ENCODE results near the gene PLEK. TPM values are rescaled to one million over a fixed set of nuclear protein-coding genes. Genes with fewer than 3 reads are reported as not detected.

The PLEK gene
- total RNA-seq, 2 experiments from 2014 or later: 6.9 to 7.6 TPM

DNA sequence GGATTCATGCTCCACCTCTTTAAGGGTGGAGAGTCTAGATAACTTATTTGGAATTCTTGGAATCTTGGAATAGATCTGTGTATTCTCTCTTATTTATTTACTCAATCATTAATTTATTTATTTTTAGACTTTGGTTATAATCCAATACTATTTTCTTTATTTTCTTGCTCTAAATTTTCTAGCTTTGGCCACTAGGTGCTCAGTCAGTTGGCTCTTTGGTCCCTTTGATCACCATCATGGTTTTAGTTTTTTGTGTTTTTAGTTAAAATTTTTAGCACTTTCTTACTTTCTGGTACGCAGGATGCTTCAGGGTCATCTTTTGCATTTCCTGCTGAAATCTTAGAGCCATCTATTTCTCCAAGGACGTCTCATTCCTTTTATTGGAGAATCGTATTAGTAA is 5.2 kb upstream of the PLEK start:
- H3K27ac Mint-ChIP-seq: no peak overlapping the region
- intact Hi-C loops (cut with micrococcal nuclease): loop anchor here (10.0 kb wide), 1 partner anchor 235 kb away; no protein-coding TSS in a partner anchor
- no peak for DNase-seq
- H3K4me1 Mint-ChIP-seq (ENCODE audit: low read depth): peaks cover 12% of the 10 kb centered on the region
- POLR2A ChIA-PET: no interaction called here
- H3K4me3 Mint-ChIP-seq: no peak overlapping the region
- CTCF ChIA-PET: interaction anchor here (0.7 to 3.4 kb wide), 6 partner anchors 9 to 94 kb away, joined by 3 to 44 read pairs (median 3); no protein-coding TSS in a partner anchor
- no peaks in the 10 kb centered on the region for H3K27me3 Mint-ChIP-seq
- no peaks in the 10 kb centered on the region for H3K9me3 Mint-ChIP-seq
- H3K36me3 Mint-ChIP-seq: no peaks in the 10 kb centered on the region

GRCh38 chr2:68362069-68362468 is 3.0 kb upstream of the PLEK start:
- peak; percentile 87 for DNase-seq
- CTCF ChIA-PET: interaction anchor here (1.0 to 3.4 kb wide), 3 partner anchors 50 to 82 kb away, joined by 3 to 44 read pairs (median 12); no protein-coding TSS in a partner anchor
- Mint-ChIP-seq H3K9me3 (no peaks in the 10 kb centered on the region), H3K4me1 (ENCODE audit: low read depth) (peaks cover 12% of the 10 kb centered on the region), H3K36me3 (no peaks in the 10 kb centered on the region), H3K27me3 (no peaks in the 10 kb centered on the region), H3K4me3 (peak overlapping the region; percentile 48), H3K27ac (no peak overlapping the region)
- POLR2A ChIA-PET: no interaction called here
- intact Hi-C loops (cut with micrococcal nuclease): loop anchor here (1.0 to 2.0 kb wide), 4 partner anchors 25 to 109 kb away; partner anchors contain the start of gene PPP3R1

DNA sequence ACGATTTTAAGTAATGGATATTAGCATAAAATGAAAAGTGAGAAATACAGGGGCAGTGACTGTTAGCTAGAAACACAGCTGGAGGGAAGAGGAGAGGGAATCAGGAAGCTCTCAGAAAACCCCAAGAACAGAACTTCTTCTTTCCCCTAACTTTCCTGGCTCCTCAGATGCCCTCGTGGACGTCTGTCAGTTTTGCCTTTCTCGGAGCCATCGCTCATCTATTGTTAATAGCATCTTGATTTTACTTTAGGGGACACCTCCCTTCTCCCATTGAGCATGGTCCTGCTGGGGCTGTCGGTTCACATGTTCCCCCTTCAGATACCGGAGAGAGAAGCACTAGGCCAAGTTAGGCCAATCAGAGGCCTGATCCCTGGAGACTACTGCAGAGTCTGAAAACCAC is 2.3 kb upstream of the PLEK start:
- CTCF ChIA-PET: interaction anchor here (0.6 to 1.7 kb wide), 3 partner anchors 49 to 102 kb away, joined by 3 to 9 read pairs (median 3); no protein-coding TSS in a partner anchor
- H3K4me3 Mint-ChIP-seq: no peak overlapping the region
- H3K27ac Mint-ChIP-seq: no peak overlapping the region
- H3K36me3 Mint-ChIP-seq: no peaks in the 10 kb centered on the region
- intact Hi-C loops (cut with micrococcal nuclease): loop anchor here (1.0 to 2.0 kb wide), 4 partner anchors 25 to 110 kb away; partner anchors contain the start of gene PPP3R1
- POLR2A ChIA-PET: no interaction called here
- H3K27me3 Mint-ChIP-seq: no peaks in the 10 kb centered on the region
- H3K4me1 Mint-ChIP-seq (ENCODE audit: low read depth): peaks cover 12% of the 10 kb centered on the region
- no peaks in the 10 kb centered on the region for H3K9me3 Mint-ChIP-seq
- DNase-seq: no peak

DNA sequence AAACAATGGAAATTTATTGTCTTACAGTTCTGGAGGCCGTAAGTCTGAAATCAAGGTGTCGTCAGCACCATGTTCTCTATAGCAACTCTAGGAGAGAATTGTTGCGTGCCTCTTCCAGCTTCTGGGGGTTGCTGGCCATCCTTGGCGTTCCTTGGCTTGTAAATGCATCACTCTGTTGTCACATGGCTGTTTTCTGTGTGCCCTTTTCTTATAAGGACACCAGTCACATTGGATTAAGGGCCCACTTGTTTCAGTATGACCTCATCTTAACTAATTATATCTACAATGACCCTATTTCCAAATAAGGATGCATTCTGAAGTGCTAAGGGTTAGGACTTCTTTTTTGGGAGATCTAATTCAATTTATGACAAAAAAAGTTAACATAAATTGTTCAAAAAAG is 1.4 kb upstream of the PLEK start:
- Mint-ChIP-seq H3K4me3 (no peak overlapping the region), H3K4me1 (ENCODE audit: low read depth) (peaks cover 12% of the 10 kb centered on the region), H3K27me3 (no peaks in the 10 kb centered on the region), H3K27ac (no peak overlapping the region), H3K9me3 (peaks cover 1% of the 10 kb centered on the region), H3K36me3 (peaks cover 2% of the 10 kb centered on the region)
- ChIA-PET CTCF (interaction anchor here (1.7 kb wide), 1 partner anchor 78 kb away, joined by 9 read pairs; no protein-coding TSS in a partner anchor), POLR2A (no interaction called here)
- no peak for DNase-seq
- intact Hi-C loops (cut with micrococcal nuclease): loop anchor here (2.0 kb wide), 1 partner anchor 111 kb away; the partner anchor contains the start of gene PPP3R1

- H3K9me3 Mint-ChIP-seq: peaks cover 4% of the 10 kb centered on the region
- DNase-seq: no peak
- no peaks in the 10 kb centered on the region for H3K27me3 Mint-ChIP-seq
- intact Hi-C loops (cut with micrococcal nuclease): no loop called here
- ChIA-PET POLR2A (no interaction called here), CTCF (interaction anchor here (2.4 kb wide), 1 partner anchor 76 kb away, joined by 18 read pairs; no protein-coding TSS in a partner anchor)
- H3K27ac Mint-ChIP-seq: peak overlapping the region; percentile 26
- peak overlapping the region; percentile 31 for H3K4me3 Mint-ChIP-seq
- H3K4me1 Mint-ChIP-seq (ENCODE audit: low read depth): peaks cover 16% of the 10 kb centered on the region
- peaks cover 2% of the 10 kb centered on the region for H3K36me3 Mint-ChIP-seq
Measured at GRCh38 chr2:68366083-68366560, 1.0 kb downstream of the PLEK start.

GRCh38 chr2:68367953-68368653 is 3.0 kb downstream of the PLEK start:
- Mint-ChIP-seq H3K9me3 (peaks cover 4% of the 10 kb centered on the region), H3K27me3 (peaks cover 2% of the 10 kb centered on the region), H3K4me1 (ENCODE audit: low read depth) (peaks cover 19% of the 10 kb centered on the region), H3K27ac (no peak overlapping the region), H3K4me3 (no peak overlapping the region), H3K36me3 (peaks cover 2% of the 10 kb centered on the region)
- intact Hi-C loops (cut with micrococcal nuclease): no loop called here
- POLR2A ChIA-PET: no interaction called here
- CTCF ChIA-PET: interaction anchor here (0.9 kb wide), 1 partner anchor 73 kb away, joined by 3 read pairs; no protein-coding TSS in a partner anchor
- DNase-seq: no peak

DNA sequence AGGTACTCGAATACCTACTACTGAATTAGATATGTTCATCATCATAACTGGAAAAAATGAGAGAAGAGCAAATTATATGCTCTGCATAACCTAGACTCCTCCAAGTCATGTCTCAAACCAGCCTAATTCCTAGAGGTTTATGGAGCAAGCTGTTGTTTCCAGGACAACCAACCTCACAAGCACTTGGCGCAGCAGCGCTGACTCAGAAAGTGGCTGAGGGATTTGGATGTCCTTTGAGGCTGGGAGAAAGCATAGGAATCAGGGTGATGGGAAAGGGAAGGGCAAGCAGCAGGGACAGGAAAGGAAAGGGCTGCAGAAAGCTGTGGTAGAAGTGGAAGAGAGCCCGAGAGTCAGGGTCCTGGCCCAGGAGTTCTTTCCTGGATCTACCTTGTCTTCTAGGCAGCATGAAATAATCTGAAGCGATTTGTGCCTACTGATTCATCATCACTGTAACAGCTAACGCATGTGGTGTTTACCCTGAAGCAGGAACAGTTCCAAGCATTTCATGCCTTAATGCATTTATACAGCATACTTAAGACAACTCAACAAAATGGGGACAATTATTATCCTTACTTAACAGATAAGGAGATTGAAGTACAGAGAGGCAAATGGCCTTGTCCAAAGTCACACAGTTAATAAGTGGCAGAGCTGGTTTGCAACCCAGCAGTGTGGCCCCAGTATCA is 3.7 kb downstream of the PLEK start:
- peaks cover 19% of the 10 kb centered on the region for H3K4me1 Mint-ChIP-seq (ENCODE audit: low read depth)
- intact Hi-C loops (cut with micrococcal nuclease): no loop called here
- POLR2A ChIA-PET: no interaction called here
- peaks cover 4% of the 10 kb centered on the region for H3K9me3 Mint-ChIP-seq
- no peak overlapping the region for H3K27ac Mint-ChIP-seq
- CTCF ChIA-PET: interaction anchor here (0.9 kb wide), 1 partner anchor 72 kb away, joined by 3 read pairs; no protein-coding TSS in a partner anchor
- H3K36me3 Mint-ChIP-seq: peaks cover 2% of the 10 kb centered on the region
- DNase-seq: no peak
- no peak overlapping the region for H3K4me3 Mint-ChIP-seq
- peaks cover 2% of the 10 kb centered on the region for H3K27me3 Mint-ChIP-seq

- DNase-seq: no peak
- Mint-ChIP-seq H3K4me3 (no peak overlapping the region), H3K36me3 (peaks cover 2% of the 10 kb centered on the region), H3K4me1 (ENCODE audit: low read depth) (peaks cover 19% of the 10 kb centered on the region), H3K9me3 (peaks cover 4% of the 10 kb centered on the region), H3K27me3 (peaks cover 2% of the 10 kb centered on the region), H3K27ac (no peak overlapping the region)
- ChIA-PET CTCF (no interaction called here), POLR2A (no interaction called here)
- intact Hi-C loops (cut with micrococcal nuclease): no loop called here
Measured at GRCh38 chr2:68369337-68369734, 4.3 kb downstream of the PLEK start.

GRCh38 chr2:68371138-68371537 is 6.1 kb downstream of the PLEK start:
- intact Hi-C loops (cut with micrococcal nuclease): loop anchor here (1.0 to 2.0 kb wide), 2 partner anchors 8 to 54 kb away; no protein-coding TSS in a partner anchor
- peaks cover 2% of the 10 kb centered on the region for H3K36me3 Mint-ChIP-seq
- H3K9me3 Mint-ChIP-seq: peaks cover 4% of the 10 kb centered on the region
- no peak overlapping the region for H3K4me3 Mint-ChIP-seq
- ChIA-PET POLR2A (interaction anchor here (0.6 kb wide), 1 partner anchor 95 kb away, joined by 3 read pairs; no protein-coding TSS in a partner anchor), CTCF (interaction anchor here (0.9 to 1.3 kb wide), 2 partner anchors 70 to 93 kb away, joined by 3 to 5 read pairs; no protein-coding TSS in a partner anchor)
- DNase-seq: no peak
- H3K27me3 Mint-ChIP-seq: peaks cover 2% of the 10 kb centered on the region
- peaks cover 19% of the 10 kb centered on the region for H3K4me1 Mint-ChIP-seq (ENCODE audit: low read depth)
- no peak overlapping the region for H3K27ac Mint-ChIP-seq

DNA sequence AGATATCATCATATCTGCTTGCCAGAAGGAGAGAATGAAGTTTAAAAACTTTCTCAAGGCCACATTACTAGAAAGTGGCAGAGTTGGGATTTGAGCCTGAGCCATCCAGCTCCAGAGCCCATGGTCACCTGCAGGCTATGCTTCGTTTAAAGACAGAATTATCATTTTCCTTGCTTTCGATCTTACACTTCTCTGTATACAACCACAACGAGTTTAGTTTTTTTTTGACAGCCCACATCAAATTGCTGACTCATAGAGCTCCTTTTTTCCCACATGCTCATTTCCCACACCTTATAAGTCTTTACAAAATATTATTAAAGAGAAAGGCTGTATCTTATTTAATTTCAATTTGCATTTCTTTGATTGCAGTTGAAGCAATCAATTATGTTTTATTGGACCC is 6.5 kb downstream of the PLEK start:
- peaks cover 4% of the 10 kb centered on the region for H3K9me3 Mint-ChIP-seq
- H3K4me3 Mint-ChIP-seq: no peak overlapping the region
- H3K27ac Mint-ChIP-seq: no peak overlapping the region
- H3K36me3 Mint-ChIP-seq: peaks cover 2% of the 10 kb centered on the region
- H3K4me1 Mint-ChIP-seq (ENCODE audit: low read depth): peaks cover 19% of the 10 kb centered on the region
- peaks cover 2% of the 10 kb centered on the region for H3K27me3 Mint-ChIP-seq
- intact Hi-C loops (cut with micrococcal nuclease): loop anchor here (1.0 to 2.0 kb wide), 2 partner anchors 8 to 53 kb away; no protein-coding TSS in a partner anchor
- DNase-seq: no peak
- ChIA-PET POLR2A (interaction anchor here (0.6 kb wide), 1 partner anchor 94 kb away, joined by 3 read pairs; no protein-coding TSS in a partner anchor), CTCF (interaction anchor here (0.9 to 1.3 kb wide), 2 partner anchors 70 to 93 kb away, joined by 3 to 5 read pairs; no protein-coding TSS in a partner anchor)

DNA sequence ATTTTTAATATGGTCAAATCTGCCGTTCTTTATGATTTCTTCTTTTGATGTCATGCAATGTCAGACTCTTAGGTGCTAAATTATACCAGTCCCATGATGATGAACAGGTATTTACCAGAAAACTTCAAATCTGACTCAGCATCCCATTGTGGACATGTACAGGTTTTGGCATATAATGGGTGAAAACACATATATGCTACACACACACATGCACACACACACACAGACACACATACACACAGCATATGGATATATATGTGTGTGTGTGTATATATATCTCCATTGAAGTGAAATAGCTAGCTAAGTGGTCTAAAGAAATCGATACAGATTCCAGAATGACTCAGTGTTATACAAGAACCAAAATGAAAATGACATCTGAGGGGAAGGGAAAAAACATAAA is 7.4 kb downstream of the PLEK start:
- Mint-ChIP-seq H3K36me3 (peaks cover 2% of the 10 kb centered on the region), H3K27me3 (peaks cover 5% of the 10 kb centered on the region), H3K27ac (no peak overlapping the region), H3K9me3 (peaks cover 4% of the 10 kb centered on the region), H3K4me1 (ENCODE audit: low read depth) (peaks cover 19% of the 10 kb centered on the region), H3K4me3 (no peak overlapping the region)
- POLR2A ChIA-PET: no interaction called here
- intact Hi-C loops (cut with micrococcal nuclease): no loop called here
- CTCF ChIA-PET: interaction anchor here (2.5 kb wide), 1 partner anchor 69 kb away, joined by 5 read pairs; no protein-coding TSS in a partner anchor
- no peak for DNase-seq

GRCh38 chr2:68374184-68374583 is 9.1 kb downstream of the PLEK start:
- intact Hi-C loops (cut with micrococcal nuclease): no loop called here
- ChIA-PET CTCF (interaction anchor here (2.5 kb wide), 1 partner anchor 68 kb away, joined by 5 read pairs; no protein-coding TSS in a partner anchor), POLR2A (no interaction called here)
- Mint-ChIP-seq H3K27me3 (peaks cover 5% of the 10 kb centered on the region), H3K9me3 (no peaks in the 10 kb centered on the region), H3K4me1 (ENCODE audit: low read depth) (peaks cover 26% of the 10 kb centered on the region), H3K27ac (no peak overlapping the region), H3K36me3 (no peaks in the 10 kb centered on the region), H3K4me3 (no peak overlapping the region)
- DNase-seq: no peak
